Endothelial cell of umbilical vein (primary cell): ENCODE measurements around the gene CTIF.

ENCODE experiments used
- CTCF ChIP-seq, 2 donors: IDR thresholded peaks; 1 replicate in 1 of 2; 2 replicates in 1 of 2; pipeline ENCODE4 v1.5.1; 2011; ENCODE audit warnings: low read length in 2 of 2, mild to moderate bottlenecking in 2 of 2, moderate library complexity in 2 of 2, control low read depth in 1 of 2, inconsistent platforms in 1 of 2, low read depth in 1 of 2; ENCODE audit not compliant: insufficient read depth in 1 of 2; ENCODE audit errors: extremely low read depth in 1 of 2
- EZH2 ChIP-seq: IDR thresholded peaks from 2 replicates; pipeline ENCODE4 v1.6.1; 2012; ENCODE audit warnings: borderline replicate concordance, low read depth, mild to moderate bottlenecking, moderate library complexity, low read length, inconsistent platforms; ENCODE audit not compliant: severe bottlenecking
- POLR2AphosphoS5 ChIP-seq: IDR thresholded peaks from 2 replicates; pipeline ENCODE4 v1.6.1; 2012; ENCODE audit warnings: low read depth, mild to moderate bottlenecking, control low read depth, low read length, moderate library complexity; ENCODE audit not compliant: insufficient read depth
- TF ChIP-seq, protein P1 (sequence below): IDR thresholded peaks from 2 replicates; pipeline ENCODE4 v1.6.1; 2011; ENCODE audit not compliant: insufficient read depth, insufficient read length

DNA sequence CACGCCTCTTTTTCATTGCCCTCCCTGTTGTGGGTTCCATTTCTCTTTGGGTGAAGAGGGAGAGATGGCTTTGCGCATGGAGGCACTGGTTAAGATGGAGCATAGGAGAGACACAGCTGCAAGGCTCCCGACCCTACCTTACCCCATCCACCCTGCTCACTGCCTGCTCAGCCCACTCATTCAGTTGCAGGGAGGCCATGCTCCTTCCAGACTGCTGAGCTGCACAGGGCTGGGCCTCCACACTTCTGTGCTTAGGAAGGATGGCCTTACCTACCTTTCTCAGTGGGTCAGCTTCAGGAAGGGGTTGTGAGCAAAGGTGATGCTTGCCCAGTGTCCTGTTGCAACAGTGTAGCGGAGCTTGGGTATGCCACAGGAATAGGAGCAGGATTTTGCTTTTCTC is 127.8 kb downstream of the CTIF start:
- TF ChIP-seq CTCF (IDR thresholded peaks at IDR 0.05; ENCODE audit: extremely low read depth in 1 of 2, insufficient read depth in 1 of 2, low read depth in 1 of 2, low read length in 2 of 2) (no peak), POLR2AphosphoS5 (no peak), EZH2 (no peak)
- TF ChIP-seq, protein P1, sequence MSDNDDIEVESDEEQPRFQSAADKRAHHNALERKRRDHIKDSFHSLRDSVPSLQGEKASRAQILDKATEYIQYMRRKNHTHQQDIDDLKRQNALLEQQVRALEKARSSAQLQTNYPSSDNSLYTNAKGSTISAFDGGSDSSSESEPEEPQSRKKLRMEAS, result no peak
